Measurements from ENCODE around the gene NEK1.
"Not testable (repeated sequence)": the region's sequence is repeated elsewhere in the genome, so short reads cannot be mapped to it uniquely, and the experiment has no call there.

Gene NEK1

GRCh38 chr4:169649545-169650226 lies 37.3 kb upstream of the NEK1 start:
- no peak overlapping the region for H3K4me3 Mint-ChIP-seq
- peaks cover 22% of the 10 kb centered on the region for H3K4me1 Mint-ChIP-seq
- H3K27ac Mint-ChIP-seq (ENCODE audit: low read depth) = no peak overlapping the region
- DNase-seq (ENCODE audit: low spot score in 2 of 2) (no peak), ATAC-seq (replicated peaks; ENCODE audit: extremely low read depth, poor library complexity, severe bottlenecking) (no peak)
- no peaks in the 10 kb centered on the region for H3K9me3 Mint-ChIP-seq
- peaks cover 2% of the 10 kb centered on the region for H3K36me3 Mint-ChIP-seq (ENCODE audit: insufficient read depth)
- H3K27me3 Mint-ChIP-seq = no peaks in the 10 kb centered on the region

- H3K27ac Mint-ChIP-seq (ENCODE audit: low read depth) = no peak overlapping the region
- H3K27me3 Mint-ChIP-seq = no peaks in the 10 kb centered on the region
- H3K4me3 Mint-ChIP-seq = no peak overlapping the region
- DNase-seq (ENCODE audit: low spot score in 2 of 2) (no peak), ATAC-seq (replicated peaks; ENCODE audit: extremely low read depth, poor library complexity, severe bottlenecking) (no peak)
- peaks cover 10% of the 10 kb centered on the region for H3K36me3 Mint-ChIP-seq (ENCODE audit: insufficient read depth)
- peaks cover 14% of the 10 kb centered on the region for H3K4me1 Mint-ChIP-seq
- H3K9me3 Mint-ChIP-seq = no peaks in the 10 kb centered on the region
Observed at GRCh38 chr4:169645627-169646026, 33.2 kb upstream of the NEK1 start.

DNA sequence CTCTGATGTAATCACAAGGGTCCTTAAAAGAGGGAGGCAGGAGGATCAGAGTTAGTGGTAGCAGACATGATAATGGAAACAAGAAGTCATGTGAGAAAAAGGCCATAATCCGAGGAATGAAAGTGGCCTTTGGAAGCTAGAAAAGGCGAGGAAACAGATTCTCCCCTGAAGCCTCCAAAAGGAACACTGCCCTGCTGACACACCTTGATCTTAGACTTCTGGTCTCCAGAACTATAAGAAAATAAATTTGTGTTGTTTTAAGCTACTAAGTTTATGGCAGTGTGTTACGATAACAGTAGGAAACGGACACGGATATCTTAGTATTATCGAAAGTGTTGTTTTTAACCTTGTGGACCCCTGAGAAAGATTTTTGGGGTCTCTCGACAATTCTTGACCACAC lies 32.4 kb upstream of the NEK1 start:
- Mint-ChIP-seq H3K4me1 (peaks cover 14% of the 10 kb centered on the region), H3K4me3 (no peak overlapping the region), H3K36me3 (ENCODE audit: insufficient read depth) (peaks cover 14% of the 10 kb centered on the region), H3K9me3 (no peaks in the 10 kb centered on the region), H3K27me3 (no peaks in the 10 kb centered on the region), H3K27ac (ENCODE audit: low read depth) (peak overlapping the region; percentile 24)
- ATAC-seq (replicated peaks; ENCODE audit: extremely low read depth, poor library complexity, severe bottlenecking) = no peak
- no peak for DNase-seq (ENCODE audit: low spot score in 2 of 2)

DNA sequence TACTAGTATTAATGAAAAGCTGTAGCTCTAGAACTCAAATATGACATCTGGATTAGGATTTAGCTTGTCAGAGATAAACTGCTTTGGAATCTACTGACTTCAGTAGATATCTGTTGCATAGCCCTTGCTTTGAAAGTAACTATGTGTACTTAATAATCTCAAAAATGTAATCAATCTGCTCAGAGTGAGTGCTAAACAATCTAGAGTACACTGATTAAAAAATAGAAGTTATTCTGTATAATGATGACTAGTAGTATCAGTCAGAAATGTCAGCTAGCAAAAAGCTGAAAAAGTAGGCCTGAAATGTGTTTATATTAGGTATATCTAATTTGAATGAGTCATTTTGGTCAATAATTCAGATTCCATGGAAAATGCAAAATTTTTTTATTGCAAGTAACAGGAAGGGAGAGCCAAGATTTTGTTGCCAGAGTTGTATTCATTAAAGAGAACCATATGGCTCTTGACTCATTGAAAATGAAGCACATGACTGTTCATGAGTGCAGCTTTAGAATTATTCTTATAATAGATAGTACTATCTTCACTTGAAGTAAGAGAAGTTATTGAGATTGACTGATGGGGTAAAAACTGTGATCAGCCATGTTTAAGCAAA lies 28.0 kb upstream of the NEK1 start:
- Mint-ChIP-seq H3K36me3 (ENCODE audit: insufficient read depth) (peaks cover 26% of the 10 kb centered on the region), H3K4me1 (peaks cover 10% of the 10 kb centered on the region), H3K9me3 (no peaks in the 10 kb centered on the region), H3K27me3 (no peaks in the 10 kb centered on the region), H3K4me3 (no peak overlapping the region), H3K27ac (ENCODE audit: low read depth) (no peak overlapping the region)
- no peak for ATAC-seq (replicated peaks; ENCODE audit: extremely low read depth, poor library complexity, severe bottlenecking)
- DNase-seq (ENCODE audit: low spot score in 2 of 2) = no peak

DNA sequence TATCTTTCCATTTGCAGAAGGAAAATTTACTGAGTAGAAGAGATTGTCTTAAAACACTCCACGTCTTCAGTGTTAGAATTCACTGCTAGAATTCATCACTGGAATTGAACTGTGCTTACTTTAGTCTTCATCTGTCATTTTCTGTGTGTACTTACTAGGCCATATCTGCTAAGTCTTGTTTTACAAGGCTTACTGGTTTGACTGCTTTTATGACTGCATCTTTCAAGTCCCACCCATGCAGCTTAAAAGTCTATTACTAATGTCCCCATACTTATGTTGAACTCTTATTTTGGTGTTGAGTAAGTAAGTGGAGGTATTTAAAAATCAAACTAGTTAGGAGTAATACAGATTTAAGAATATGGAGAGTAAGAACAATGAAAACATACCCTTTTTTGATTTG lies 22.6 kb upstream of the NEK1 start:
- Mint-ChIP-seq H3K4me1 (peaks cover 27% of the 10 kb centered on the region), H3K4me3 (no peak overlapping the region), H3K9me3 (no peaks in the 10 kb centered on the region), H3K27ac (ENCODE audit: low read depth) (no peak overlapping the region), H3K36me3 (ENCODE audit: insufficient read depth) (peaks cover 15% of the 10 kb centered on the region), H3K27me3 (no peaks in the 10 kb centered on the region)
- DNase-seq (ENCODE audit: low spot score in 2 of 2) (no peak), ATAC-seq (replicated peaks; ENCODE audit: extremely low read depth, poor library complexity, severe bottlenecking) (no peak)

DNA sequence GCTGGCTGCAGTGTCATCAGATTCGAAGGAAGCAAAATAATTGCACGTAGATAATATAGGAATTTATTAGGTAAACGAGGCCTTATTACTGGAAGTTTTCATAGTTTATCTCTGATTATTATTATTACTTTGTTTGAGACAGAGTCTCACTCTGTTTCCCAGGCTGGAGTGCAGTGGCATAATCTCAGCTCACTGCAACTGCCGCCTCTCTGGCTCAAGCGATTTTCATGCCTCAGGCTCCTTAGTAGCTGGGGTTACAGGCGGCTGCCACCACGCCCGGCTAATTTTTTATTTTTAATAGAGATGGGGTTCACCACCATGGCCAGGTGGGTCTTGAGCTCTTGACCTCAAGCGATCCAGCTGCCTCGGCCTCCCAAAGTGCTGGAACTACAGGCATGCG lies 20.5 kb upstream of the NEK1 start:
- Mint-ChIP-seq H3K27me3 (no peaks in the 10 kb centered on the region), H3K36me3 (ENCODE audit: insufficient read depth) (peaks cover 9% of the 10 kb centered on the region), H3K27ac (ENCODE audit: low read depth) (no peak overlapping the region), H3K4me1 (peaks cover 27% of the 10 kb centered on the region), H3K9me3 (no peaks in the 10 kb centered on the region), H3K4me3 (no peak overlapping the region)
- no peak for DNase-seq (ENCODE audit: low spot score in 2 of 2)
- ATAC-seq (replicated peaks; ENCODE audit: extremely low read depth, poor library complexity, severe bottlenecking) = no peak

DNA sequence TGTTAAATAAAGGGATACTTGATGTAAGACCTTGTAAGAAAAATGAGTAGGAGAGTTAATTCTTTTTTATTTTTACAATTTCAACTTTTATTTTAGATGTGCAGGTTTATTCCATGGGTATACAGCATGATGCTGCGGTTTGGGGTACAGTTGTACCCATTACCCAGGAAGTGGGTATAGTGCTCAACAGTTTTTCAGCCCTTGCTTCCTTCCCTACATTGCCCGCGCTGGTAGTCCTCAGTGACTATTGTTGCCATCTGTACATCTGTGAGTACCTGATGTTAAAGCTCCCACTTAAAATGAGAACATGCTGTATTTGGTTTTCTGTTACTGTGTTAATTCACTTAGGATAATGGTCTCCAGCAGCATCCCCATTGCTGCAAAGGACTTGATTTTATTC lies 17.7 kb upstream of the NEK1 start:
- no peak overlapping the region for H3K4me3 Mint-ChIP-seq
- no peak for ATAC-seq (replicated peaks; ENCODE audit: extremely low read depth, poor library complexity, severe bottlenecking)
- no peak for DNase-seq (ENCODE audit: low spot score in 2 of 2)
- no peaks in the 10 kb centered on the region for H3K27me3 Mint-ChIP-seq
- H3K36me3 Mint-ChIP-seq (ENCODE audit: insufficient read depth) = peaks cover 2% of the 10 kb centered on the region
- no peaks in the 10 kb centered on the region for H3K9me3 Mint-ChIP-seq
- H3K4me1 Mint-ChIP-seq = peaks cover 33% of the 10 kb centered on the region
- peak overlapping the region; percentile 13 for H3K27ac Mint-ChIP-seq (ENCODE audit: low read depth)

DNA sequence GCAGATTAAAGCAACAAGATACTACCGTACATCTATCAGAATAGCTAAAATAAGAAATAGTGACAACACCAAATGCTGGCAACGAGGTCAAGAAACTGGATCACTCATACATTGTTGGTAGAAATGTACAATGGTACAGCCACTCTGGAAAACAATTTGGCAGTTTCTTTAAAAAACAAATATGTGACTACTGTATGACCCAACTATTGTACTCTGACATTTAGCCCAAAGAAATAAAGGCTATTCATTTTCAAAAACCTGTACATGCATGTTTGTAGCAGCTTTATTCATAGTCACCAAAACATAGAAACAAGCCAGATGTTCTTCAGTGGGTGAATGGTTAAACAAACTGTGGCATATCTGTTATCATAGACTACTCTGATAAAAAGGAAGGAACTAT lies 16.2 kb upstream of the NEK1 start:
- H3K27ac Mint-ChIP-seq (ENCODE audit: low read depth) = no peak overlapping the region

DNA sequence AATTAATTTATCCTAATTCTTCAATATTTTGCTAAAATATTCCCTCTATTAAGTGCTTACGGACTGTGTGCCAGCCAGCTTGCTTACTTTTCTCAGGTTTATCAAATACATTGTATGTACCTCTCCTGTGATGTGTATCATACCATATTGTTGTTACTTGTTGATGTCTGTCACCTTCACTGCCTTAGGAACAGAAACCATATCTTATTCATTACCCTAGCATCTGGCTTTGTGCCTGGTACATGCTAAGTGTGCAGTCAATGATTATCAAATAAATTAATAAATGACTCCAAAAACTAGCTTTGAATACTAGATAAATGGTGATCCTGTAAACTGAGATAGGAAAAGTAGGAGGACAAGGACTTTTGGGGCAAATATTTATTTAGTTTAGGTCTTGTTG lies 14.9 kb upstream of the NEK1 start:
- no peaks in the 10 kb centered on the region for H3K9me3 Mint-ChIP-seq
- peaks cover 5% of the 10 kb centered on the region for H3K36me3 Mint-ChIP-seq (ENCODE audit: insufficient read depth)
- H3K4me1 Mint-ChIP-seq = peaks cover 47% of the 10 kb centered on the region
- no peaks in the 10 kb centered on the region for H3K27me3 Mint-ChIP-seq
- no peak overlapping the region for H3K4me3 Mint-ChIP-seq
- ATAC-seq (replicated peaks; ENCODE audit: extremely low read depth, poor library complexity, severe bottlenecking) (peak; percentile 40), DNase-seq (ENCODE audit: low spot score in 2 of 2) (no peak)
- H3K27ac Mint-ChIP-seq (ENCODE audit: low read depth) = peak overlapping the region; percentile 89

More for the DNA sequence above, 16.2 kb upstream of the NEK1 start:
- ATAC-seq (replicated peaks; ENCODE audit: extremely low read depth, poor library complexity, severe bottlenecking) (no peak), DNase-seq (ENCODE audit: low spot score in 2 of 2) (no peak)
- Mint-ChIP-seq H3K27me3 (no peaks in the 10 kb centered on the region), H3K4me3 (no peak overlapping the region), H3K4me1 (peaks cover 34% of the 10 kb centered on the region), H3K36me3 (ENCODE audit: insufficient read depth) (peaks cover 5% of the 10 kb centered on the region), H3K9me3 (no peaks in the 10 kb centered on the region)

GRCh38 chr4:169626331-169627282 lies 14.2 kb upstream of the NEK1 start:
- no peak for DNase-seq (ENCODE audit: low spot score in 2 of 2)
- Mint-ChIP-seq H3K9me3 (no peaks in the 10 kb centered on the region), H3K4me1 (peaks cover 47% of the 10 kb centered on the region), H3K36me3 (ENCODE audit: insufficient read depth) (peaks cover 11% of the 10 kb centered on the region), H3K27me3 (no peaks in the 10 kb centered on the region), H3K4me3 (no peak overlapping the region), H3K27ac (ENCODE audit: low read depth) (peak overlapping the region; percentile 89)
- ATAC-seq (replicated peaks; ENCODE audit: extremely low read depth, poor library complexity, severe bottlenecking) = no peak

- peaks cover 49% of the 10 kb centered on the region for H3K4me1 Mint-ChIP-seq
- no peaks in the 10 kb centered on the region for H3K27me3 Mint-ChIP-seq
- DNase-seq (ENCODE audit: low spot score in 2 of 2) (no peak), ATAC-seq (replicated peaks; ENCODE audit: extremely low read depth, poor library complexity, severe bottlenecking) (no peak)
- H3K9me3 Mint-ChIP-seq = no peaks in the 10 kb centered on the region
- H3K4me3 Mint-ChIP-seq = no peak overlapping the region
- H3K27ac Mint-ChIP-seq (ENCODE audit: low read depth) = peak overlapping the region; percentile 58
- peaks cover 14% of the 10 kb centered on the region for H3K36me3 Mint-ChIP-seq (ENCODE audit: insufficient read depth)
Observed at GRCh38 chr4:169625886-169626285, 13.5 kb upstream of the NEK1 start.

DNA sequence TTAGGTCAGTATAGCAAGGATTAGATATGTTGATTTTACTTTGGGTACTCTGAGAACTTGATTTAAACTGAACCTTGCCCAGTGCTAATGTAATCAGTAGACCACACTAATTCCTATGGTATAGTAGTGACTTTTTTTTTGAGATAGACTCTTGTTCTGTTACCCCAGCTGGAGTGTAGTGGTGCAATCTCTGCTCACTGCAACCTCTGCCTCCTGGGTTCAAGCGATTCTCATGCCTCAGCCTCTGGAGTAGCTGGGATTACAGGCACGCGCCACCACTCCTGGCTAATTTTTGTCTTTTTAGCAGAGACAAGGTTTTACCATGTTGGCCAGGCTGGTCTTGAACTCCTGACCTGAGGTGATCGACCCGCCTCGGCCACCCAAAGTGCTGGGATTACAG lies 11.6 kb upstream of the NEK1 start:
- H3K27me3 Mint-ChIP-seq = not testable (repeated sequence)
- H3K27ac Mint-ChIP-seq (ENCODE audit: low read depth) = peak overlapping the region; percentile 96
- H3K4me1 Mint-ChIP-seq = peaks cover 61% of the 10 kb centered on the region

More for the DNA sequence above, 11.6 kb upstream of the NEK1 start:
- H3K36me3 Mint-ChIP-seq (ENCODE audit: insufficient read depth) = peaks cover 26% of the 10 kb centered on the region
- ATAC-seq (replicated peaks; ENCODE audit: extremely low read depth, poor library complexity, severe bottlenecking); H3K9me3 Mint-ChIP-seq; DNase-seq (ENCODE audit: low spot score in 2 of 2); H3K4me3 Mint-ChIP-seq: not testable (repeated sequence)
